ENCODE results near the gene VASP.

Gene VASP

DNA sequence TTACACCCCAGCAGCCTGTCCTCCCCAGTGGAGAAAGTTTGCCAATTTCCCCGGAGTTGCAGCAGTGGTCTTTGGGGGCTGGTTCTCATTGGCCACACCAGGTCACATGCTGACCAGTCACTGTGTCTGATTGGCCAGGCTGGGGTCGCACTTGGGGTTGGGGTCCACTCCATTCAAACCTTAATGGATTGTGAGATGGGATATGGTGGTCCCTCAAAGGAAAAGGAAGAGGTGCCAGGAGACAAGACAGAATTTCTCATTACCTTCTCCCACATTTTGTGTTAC lies 5.6 kb upstream of the VASP start:
- TF ChIP-seq CTCF (IDR thresholded peaks at IDR 0.05; ENCODE audit: low read depth, low read length), result no peak
- no peak overlapping the region for H3K27ac ChIP-seq
- H3K36me3 ChIP-seq, result no peaks in the 10 kb centered on the region
- no peak overlapping the region for H3K4me3 ChIP-seq (ENCODE audit: low read depth, low read length)
- no peaks in the 10 kb centered on the region for H3K27me3 ChIP-seq (ENCODE audit: insufficient read depth, low read depth, severe bottlenecking)
- no peak for DNase-seq
- H3K9me3 ChIP-seq (ENCODE audit: severe bottlenecking), result no peaks in the 10 kb centered on the region

DNA sequence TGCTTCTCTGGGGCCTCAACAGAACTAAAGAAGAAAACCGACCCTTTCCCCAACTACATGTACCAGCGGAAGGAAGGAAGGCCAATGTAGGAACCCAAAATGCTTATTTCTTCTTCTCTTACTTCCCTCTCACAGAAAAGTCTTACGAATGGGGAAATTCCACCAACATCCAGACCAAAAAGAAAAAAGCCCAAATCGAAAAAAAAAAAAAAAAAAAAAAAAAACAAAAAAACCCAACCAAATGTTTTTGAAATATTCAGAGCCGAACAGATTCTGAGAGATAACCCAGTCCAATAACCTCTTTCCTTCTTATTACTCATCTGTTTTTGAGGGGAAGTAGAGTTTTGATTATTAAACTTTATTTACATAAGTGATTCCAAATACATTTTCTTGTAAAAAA lies 5.2 kb upstream of the VASP start:
- Histone ChIP-seq H3K4me3 (ENCODE audit: low read depth, low read length) (no peak overlapping the region), H3K27ac (no peak overlapping the region), H3K27me3 (ENCODE audit: insufficient read depth, low read depth, severe bottlenecking) (no peaks in the 10 kb centered on the region), H3K36me3 (no peaks in the 10 kb centered on the region), H3K9me3 (ENCODE audit: severe bottlenecking) (no peaks in the 10 kb centered on the region)
- no peak for DNase-seq
- TF ChIP-seq CTCF (IDR thresholded peaks at IDR 0.05; ENCODE audit: low read depth, low read length), result no peak

- H3K27ac ChIP-seq, result no peak overlapping the region
These were observed 3.4 kb upstream of the VASP start for GRCh38 chr19:45503909-45504308.

GRCh38 chr19:45505151-45505995 lies 1.9 kb upstream of the VASP start:
- Histone ChIP-seq H3K36me3 (no peaks in the 10 kb centered on the region; the same call in 1 of the 2 replicates), H3K27me3 (ENCODE audit: insufficient read depth, low read depth, severe bottlenecking) (no peaks in the 10 kb centered on the region), H3K4me3 (ENCODE audit: low read depth, low read length) (no peak overlapping the region), H3K27ac (no peak overlapping the region), H3K9me3 (ENCODE audit: severe bottlenecking) (no peaks in the 10 kb centered on the region)
- TF ChIP-seq CTCF (IDR thresholded peaks at IDR 0.05; ENCODE audit: low read depth, low read length), result no peak
- DNase-seq, result no peak

More at GRCh38 chr19:45503909-45504308, 3.4 kb upstream of the VASP start:
- no peak for DNase-seq
- Histone ChIP-seq H3K9me3 (ENCODE audit: severe bottlenecking) (no peaks in the 10 kb centered on the region), H3K4me3 (ENCODE audit: low read depth, low read length) (no peak overlapping the region), H3K36me3 (no peaks in the 10 kb centered on the region), H3K27me3 (ENCODE audit: insufficient read depth, low read depth, severe bottlenecking) (no peaks in the 10 kb centered on the region)
- TF ChIP-seq CTCF (IDR thresholded peaks at IDR 0.05; ENCODE audit: low read depth, low read length), result no peak

DNA sequence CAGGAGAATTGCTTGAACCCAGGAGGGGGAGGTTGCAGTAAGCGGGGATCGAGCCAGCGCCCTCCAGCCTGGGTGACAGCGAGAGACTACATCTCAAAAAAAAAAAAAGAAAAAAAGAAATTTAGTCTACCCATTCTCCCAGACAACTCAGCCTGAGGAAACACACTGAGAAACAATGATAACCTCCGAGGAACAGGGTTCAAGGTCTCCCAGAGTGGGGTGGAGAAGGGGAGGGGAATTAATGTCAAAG lies 1.4 kb upstream of the VASP start:
- Histone ChIP-seq H3K36me3 (no peaks in the 10 kb centered on the region; the same call in 1 of the 2 replicates), H3K27ac (peak overlapping the region; percentile 89)

More for the DNA sequence above, 1.4 kb upstream of the VASP start:
- Histone ChIP-seq H3K4me3 (ENCODE audit: low read depth, low read length) (peak overlapping the region; percentile 94), H3K27me3 (ENCODE audit: insufficient read depth, low read depth, severe bottlenecking) (no peaks in the 10 kb centered on the region), H3K9me3 (ENCODE audit: severe bottlenecking) (no peaks in the 10 kb centered on the region)
- no peak for DNase-seq
- no peak for TF ChIP-seq CTCF (IDR thresholded peaks at IDR 0.05; ENCODE audit: low read depth, low read length)

Data from WERI-Rb-1 (cell line).